ENCODE data around the gene UBASH3A. TPM values are rescaled to one million over a fixed set of nuclear protein-coding genes. Genes with fewer than 3 reads are reported as not detected.

UBASH3A gene
- total RNA-seq, 3 donors from 2014 or later = 0.32 to 1.5 (median 0.66) TPM

DNA sequence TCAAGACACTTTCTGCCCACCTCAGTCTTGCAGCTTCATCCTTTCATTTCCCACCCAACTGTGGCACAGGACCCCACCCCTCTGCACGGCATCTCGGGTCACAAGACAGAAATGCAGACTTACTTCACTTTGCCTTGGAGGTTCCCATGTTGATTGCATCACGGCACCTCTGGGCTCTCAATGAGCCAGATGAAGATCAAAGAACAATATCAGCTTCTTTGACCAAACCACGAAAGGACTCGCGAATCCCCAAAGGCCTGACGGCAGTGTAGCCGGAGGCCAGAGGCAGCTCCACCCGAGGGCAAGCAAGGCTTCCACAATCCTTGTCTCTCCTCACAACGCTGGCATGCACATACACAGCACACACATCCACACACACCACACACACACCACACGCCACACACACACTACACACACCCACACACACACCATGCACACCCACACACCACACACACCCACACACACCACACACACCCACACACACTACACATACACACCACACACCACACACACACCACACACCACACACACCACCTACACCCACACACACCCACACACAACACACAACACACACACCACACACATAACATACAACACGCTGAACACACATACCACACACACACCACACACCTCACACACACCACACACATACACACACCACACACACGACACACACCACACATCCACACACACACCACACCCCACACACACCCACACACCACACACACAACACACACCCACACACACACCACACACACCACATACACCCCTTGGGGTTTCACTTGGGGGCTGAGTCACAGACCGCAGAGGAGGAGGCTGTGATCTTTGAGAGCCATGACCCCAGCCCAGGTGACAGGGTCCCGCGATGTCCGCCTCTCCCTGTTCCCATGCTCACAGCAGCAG lies 35.8 kb downstream of the UBASH3A start:
- TF ChIP-seq POLR2AphosphoS5 (IDR thresholded peaks at IDR 0.05) (no peak), POLR2A (IDR thresholded peaks at IDR 0.05) (no peak)
- TF ChIP-seq, protein P1, sequence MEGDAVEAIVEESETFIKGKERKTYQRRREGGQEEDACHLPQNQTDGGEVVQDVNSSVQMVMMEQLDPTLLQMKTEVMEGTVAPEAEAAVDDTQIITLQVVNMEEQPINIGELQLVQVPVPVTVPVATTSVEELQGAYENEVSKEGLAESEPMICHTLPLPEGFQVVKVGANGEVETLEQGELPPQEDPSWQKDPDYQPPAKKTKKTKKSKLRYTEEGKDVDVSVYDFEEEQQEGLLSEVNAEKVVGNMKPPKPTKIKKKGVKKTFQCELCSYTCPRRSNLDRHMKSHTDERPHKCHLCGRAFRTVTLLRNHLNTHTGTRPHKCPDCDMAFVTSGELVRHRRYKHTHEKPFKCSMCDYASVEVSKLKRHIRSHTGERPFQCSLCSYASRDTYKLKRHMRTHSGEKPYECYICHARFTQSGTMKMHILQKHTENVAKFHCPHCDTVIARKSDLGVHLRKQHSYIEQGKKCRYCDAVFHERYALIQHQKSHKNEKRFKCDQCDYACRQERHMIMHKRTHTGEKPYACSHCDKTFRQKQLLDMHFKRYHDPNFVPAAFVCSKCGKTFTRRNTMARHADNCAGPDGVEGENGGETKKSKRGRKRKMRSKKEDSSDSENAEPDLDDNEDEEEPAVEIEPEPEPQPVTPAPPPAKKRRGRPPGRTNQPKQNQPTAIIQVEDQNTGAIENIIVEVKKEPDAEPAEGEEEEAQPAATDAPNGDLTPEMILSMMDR (IDR thresholded peaks at IDR 0.05) = no peak
- Histone ChIP-seq H3K4me1 (no peaks in the 10 kb centered on the region), H3K4me3 (no peak overlapping the region), H3K27me3 (peaks cover 0 to 6% of the 10 kb centered on the region in 2 donors), H3K36me3 (no peaks in the 10 kb centered on the region), H3K9me3 (no peaks in the 10 kb centered on the region), H3K27ac (no peak overlapping the region)
- peak in 1 of 2 donors; percentile 36 for DNase-seq (ENCODE audit: low spot score in 2 of 2)
- intact Hi-C loops (cut with DNase I; ENCODE audit: low total_unique reads) = no loop called here

DNA sequence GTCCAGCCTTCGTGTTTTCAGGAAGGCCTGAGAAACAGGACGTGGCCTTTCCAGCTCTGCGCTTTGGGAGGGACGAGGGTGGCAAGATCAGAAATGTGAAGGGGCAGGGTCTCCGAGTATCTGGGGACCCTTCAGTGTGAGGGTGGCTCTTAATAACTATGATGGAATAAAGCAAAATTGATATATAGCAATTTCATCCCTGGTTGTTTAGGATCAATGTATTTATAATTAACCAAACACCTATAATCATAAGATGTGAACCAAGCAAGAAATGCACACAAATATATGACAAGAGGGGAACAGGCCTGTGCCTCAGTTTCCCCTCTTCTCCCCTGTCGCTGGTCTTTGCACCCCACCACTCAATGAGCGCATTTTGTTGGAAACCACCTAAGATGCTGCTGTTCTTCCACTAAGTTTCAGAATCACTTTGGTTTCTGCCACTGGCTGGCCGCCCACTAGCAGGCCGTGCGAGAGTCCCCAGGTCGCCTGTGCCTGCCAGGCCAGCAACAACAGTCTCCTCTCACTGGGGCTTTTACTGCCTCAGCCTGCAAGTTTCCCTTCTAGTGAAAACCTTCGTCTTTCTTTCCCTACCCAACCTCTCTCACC lies 36.6 kb downstream of the UBASH3A start:
- TF ChIP-seq POLR2AphosphoS5 (IDR thresholded peaks at IDR 0.05) = no peak
- TF ChIP-seq, protein P1 (IDR thresholded peaks at IDR 0.05) = no peak
- no peak for DNase-seq (ENCODE audit: low spot score in 2 of 2)
- no peak overlapping the region for H3K27ac ChIP-seq
- H3K4me3 ChIP-seq = no peak overlapping the region
- H3K27me3 ChIP-seq = peaks cover 0 to 6% of the 10 kb centered on the region in 2 donors
- H3K36me3 ChIP-seq = no peaks in the 10 kb centered on the region
- no peaks in the 10 kb centered on the region for H3K9me3 ChIP-seq
- no peaks in the 10 kb centered on the region for H3K4me1 ChIP-seq
- intact Hi-C loops (cut with DNase I; ENCODE audit: low total_unique reads) = no loop called here

DNA sequence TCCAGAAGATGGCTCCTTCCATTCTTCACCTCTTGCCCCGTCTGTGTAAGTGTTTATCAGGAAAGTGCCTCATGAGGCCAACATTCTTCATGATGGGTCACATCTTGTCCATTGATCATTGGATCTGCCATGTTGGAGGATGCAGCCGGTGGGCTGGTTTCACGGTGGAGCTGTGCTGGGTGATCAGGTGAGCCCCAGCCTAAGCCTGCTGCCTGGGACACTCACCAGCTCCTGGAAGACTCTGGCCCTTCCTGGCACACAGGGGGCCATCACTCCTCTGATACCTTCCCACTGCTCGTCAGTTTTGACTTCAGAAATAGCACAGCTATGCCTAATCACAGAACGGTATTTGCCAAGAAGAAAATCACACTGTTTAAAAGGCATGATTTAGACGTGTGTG lies 38.3 kb downstream of the UBASH3A start:
- H3K27me3 ChIP-seq = peaks cover 0 to 6% of the 10 kb centered on the region in 2 donors
- TF ChIP-seq POLR2A (IDR thresholded peaks at IDR 0.05) = no peak
- TF ChIP-seq, protein P1 (IDR thresholded peaks at IDR 0.05) = no peak
- TF ChIP-seq POLR2AphosphoS5 (IDR thresholded peaks at IDR 0.05) = no peak
- intact Hi-C loops (cut with DNase I; ENCODE audit: low total_unique reads) = no loop called here
- H3K36me3 ChIP-seq = no peaks in the 10 kb centered on the region
- H3K4me3 ChIP-seq = no peak overlapping the region
- no peak overlapping the region for H3K27ac ChIP-seq
- H3K4me1 ChIP-seq = no peaks in the 10 kb centered on the region
- no peak for DNase-seq (ENCODE audit: low spot score in 2 of 2)
- H3K9me3 ChIP-seq = no peaks in the 10 kb centered on the region

DNA sequence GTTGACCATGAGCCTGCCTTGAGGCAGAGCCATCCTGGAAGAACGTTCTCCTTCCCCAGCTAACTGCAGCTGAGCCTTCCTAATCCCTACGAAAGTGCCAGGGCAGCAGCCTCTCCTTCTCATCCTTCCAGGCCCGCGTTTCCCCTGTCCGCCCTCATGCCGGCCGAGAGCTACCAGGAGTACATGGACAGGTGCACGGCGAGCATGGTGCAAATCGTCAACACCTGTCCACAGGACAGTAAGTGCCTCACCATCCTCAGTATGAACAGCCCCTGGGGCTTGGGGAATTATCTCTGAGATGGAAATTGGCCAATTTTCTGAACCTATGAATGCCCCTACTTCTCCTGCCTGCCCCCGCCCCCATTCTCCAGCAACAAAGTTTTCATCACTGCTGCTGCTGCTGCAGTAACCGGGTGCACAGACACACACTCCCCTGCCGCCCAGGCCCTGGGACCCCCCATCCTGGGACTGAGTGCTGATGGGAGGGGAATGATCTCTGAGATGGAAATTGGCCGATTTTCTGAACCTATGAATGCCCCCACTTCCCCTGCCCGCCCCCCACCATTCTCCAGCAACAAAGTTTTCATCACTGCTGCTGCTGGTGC lies 39.6 kb downstream of the UBASH3A start:
- Histone ChIP-seq H3K4me1 (no peaks in the 10 kb centered on the region), H3K27me3 (no peaks in the 10 kb centered on the region), H3K27ac (no peak overlapping the region), H3K36me3 (no peaks in the 10 kb centered on the region), H3K4me3 (no peak overlapping the region), H3K9me3 (no peaks in the 10 kb centered on the region)
- no peak for DNase-seq (ENCODE audit: low spot score in 2 of 2)
- intact Hi-C loops (cut with DNase I; ENCODE audit: low total_unique reads) = no loop called here
- TF ChIP-seq POLR2A (IDR thresholded peaks at IDR 0.05) = no peak
- TF ChIP-seq POLR2AphosphoS5 (IDR thresholded peaks at IDR 0.05) = no peak
- TF ChIP-seq, protein P1 (IDR thresholded peaks at IDR 0.05) = no peak
